Measurements from ENCODE around the gene TOR1A.

DNA sequence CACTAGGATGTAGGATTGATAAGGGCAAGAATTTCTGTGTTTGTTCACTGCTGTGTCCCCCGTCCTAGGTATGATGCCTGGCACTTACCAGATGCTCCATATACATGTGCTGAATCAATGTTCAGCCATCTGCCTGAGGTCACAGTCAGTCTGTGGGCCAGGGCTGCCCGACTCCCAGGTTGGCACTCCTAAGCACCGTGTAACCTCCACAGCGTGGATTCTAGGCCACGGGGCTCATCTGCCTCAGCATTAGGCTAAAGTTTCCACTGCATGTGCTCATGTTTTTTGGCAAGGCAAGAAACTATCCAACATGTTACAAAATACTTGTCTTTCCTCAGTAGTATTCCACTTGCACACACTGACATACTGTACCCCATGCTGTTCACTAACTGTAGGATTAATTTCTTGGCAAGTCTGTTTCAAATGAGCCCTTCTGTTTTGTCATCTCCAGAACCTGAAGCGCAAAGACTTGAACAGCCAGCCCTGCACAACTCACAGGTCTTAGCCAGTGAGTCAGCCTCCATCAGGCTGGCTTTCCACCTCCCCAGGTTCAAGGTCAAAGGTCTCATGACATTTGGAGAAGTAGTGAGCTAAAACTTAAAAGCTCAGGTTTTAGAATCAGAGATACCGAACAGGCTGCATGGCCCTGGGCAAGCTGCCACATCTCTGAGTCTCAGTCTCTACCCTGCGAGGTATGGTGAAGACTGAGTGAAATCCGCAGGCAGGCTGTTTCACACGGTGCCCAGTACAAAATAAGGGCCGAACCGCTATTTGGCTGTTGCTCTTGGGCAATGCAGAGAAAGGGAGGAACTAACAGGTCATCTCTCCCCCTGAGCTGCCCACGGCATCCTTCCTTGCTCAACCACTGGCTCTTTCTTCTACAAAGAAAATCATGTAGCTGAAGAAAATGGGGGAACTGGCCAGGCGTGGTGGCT is 7.2 kb downstream of the TOR1A start:
- TF ChIP-seq ZNF274 (IDR thresholded peaks at IDR 0.05; ENCODE audit: low read depth, low read length) (no peak), SUZ12 (IDR thresholded peaks at IDR 0.05; ENCODE audit: extremely low read depth, insufficient read depth, insufficient read length) (no peak)

Measured in NT2/D1 (cell line).